Loucy (cell line): Measurements from ENCODE around the gene OCIAD2.

Experiments used
- H2AFZ ChIP-seq: fragments of 200-600 bp; sonication (generic); 2 replicates; pipeline ENCODE4 v1.6.0; 2016; ENCODE audit warnings: antibody characterized with exemption, mild to moderate bottlenecking, low read length, moderate library complexity
- H3F3A ChIP-seq: fragments of 200-600 bp; 2 replicates; pipeline ENCODE4 v1.6.0; 2016; ENCODE audit warnings: antibody characterized with exemption, low read depth, mild to moderate bottlenecking
- H3K27me3 ChIP-seq: fragments of 200-600 bp; sonication (generic); 2 replicates; pipeline ENCODE4 v1.6.1; 2014; ENCODE audit warnings: low read length, mild to moderate bottlenecking; ENCODE audit not compliant: insufficient read depth, poor library complexity, severe bottlenecking
- H3K36me3 ChIP-seq: fragments of 200-600 bp; sonication (generic); 2 replicates; pipeline ENCODE4 v1.6.1; 2016; ENCODE audit warnings: low read length; ENCODE audit not compliant: insufficient read depth
- H3K4me1 ChIP-seq: fragments of 200-600 bp; sonication (generic); 2 replicates; pipeline ENCODE4 v1.5.1; 2014; ENCODE audit warnings: low read length, mild to moderate bottlenecking; ENCODE audit not compliant: insufficient read depth, poor library complexity, severe bottlenecking
- H3K4me2 ChIP-seq: fragments of 200-600 bp; sonication (generic); 2 replicates; pipeline ENCODE4 v1.6.0; 2014; ENCODE audit warnings: antibody characterized with exemption, low read length, low read depth, mild to moderate bottlenecking; ENCODE audit not compliant: poor library complexity, severe bottlenecking
- H3K4me3 ChIP-seq: fragments of 200-600 bp; sonication (generic); 2 replicates; pipeline ENCODE4 v1.5.1; 2014; ENCODE audit warnings: low read length, mild to moderate bottlenecking, mixed read lengths; ENCODE audit not compliant: poor library complexity, severe bottlenecking
- H3K79me2 ChIP-seq: fragments of 200-600 bp; sonication (generic); 2 replicates; pipeline ENCODE4 v1.6.1; 2014; ENCODE audit warnings: low read length; ENCODE audit not compliant: insufficient read depth
- H3K9ac ChIP-seq: fragments of 200-600 bp; sonication (generic); 2 replicates; pipeline ENCODE4 v1.6.0; 2014; ENCODE audit warnings: mild to moderate bottlenecking, low read depth, low read length, moderate library complexity; ENCODE audit not compliant: poor library complexity, severe bottlenecking
- H3K9me2 ChIP-seq: fragments of 200-600 bp; sonication (generic); replicated peaks from 2 replicates; pipeline ENCODE4 v1.6.1; 2016; ENCODE audit warnings: low read depth, low read length, mixed read lengths
- H3K9me3 ChIP-seq: fragments of 200-600 bp; sonication (generic); 2 replicates; pipeline ENCODE4 v1.6.1; 2014; ENCODE audit warnings: mild to moderate bottlenecking, antibody characterized with exemption, low read length, low read depth; ENCODE audit not compliant: insufficient read depth
- H4K20me1 ChIP-seq: fragments of 200-600 bp; sonication (generic); 2 replicates; pipeline ENCODE4 v1.6.0; 2014; ENCODE audit warnings: antibody characterized with exemption, low read length, mild to moderate bottlenecking; ENCODE audit not compliant: insufficient read depth, poor library complexity, severe bottlenecking
- EZH2phosphoT487 ChIP-seq: fragments of 200-600 bp; IDR thresholded peaks from 2 replicates; pipeline ENCODE4 v1.6.1; 2018; ENCODE audit warnings: antibody characterized with exemption, mild to moderate bottlenecking, moderate library complexity, borderline replicate concordance
- TF ChIP-seq, protein P1 (sequence below): fragments of 200-600 bp; sonication (generic); conservative IDR thresholded peaks from 2 replicates; pipeline ENCODE4 v1.5.1; 2014; ENCODE audit warnings: mild to moderate bottlenecking, antibody characterized with exemption, low read length

OCIAD2 gene

DNA sequence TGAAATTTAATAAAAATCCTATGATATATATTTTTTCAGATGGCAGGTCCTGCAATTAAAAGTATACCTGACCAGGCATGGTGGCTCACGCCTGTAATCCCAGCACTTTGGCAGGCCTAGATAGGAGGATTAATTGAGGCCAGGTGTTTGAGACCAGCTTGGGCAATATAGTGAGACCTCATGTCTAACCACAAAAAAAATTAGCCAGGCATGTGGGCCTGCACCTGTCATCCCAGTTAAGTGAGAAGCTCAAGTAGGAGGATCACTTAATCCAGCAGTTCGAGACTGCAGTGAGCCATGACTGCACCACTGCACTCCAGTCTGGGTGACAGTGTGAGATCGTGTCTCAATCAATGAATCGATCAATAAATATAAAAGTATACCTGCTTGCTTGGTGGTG lies 2.5 kb downstream of the OCIAD2 start:
- Histone ChIP-seq H2AFZ (no peak overlapping the region), H4K20me1 (peaks cover 5% of the 10 kb centered on the region), H3K9me2 (no peaks in the 10 kb centered on the region), H3K9me3 (no peaks in the 10 kb centered on the region), H3K9ac (no peak overlapping the region), H3K79me2 (peaks cover 30% of the 10 kb centered on the region), H3K4me1 (peaks cover 62% of the 10 kb centered on the region), H3F3A (0 out of 2 replicates have a peak, but pooled peaks cover 3% of the 10 kb centered on the region), H3K4me3 (peak overlapping the region; percentile 98), H3K4me2 (peak overlapping the region; percentile 85), H3K27me3 (no peaks in the 10 kb centered on the region), H3K36me3 (peaks cover 12% of the 10 kb centered on the region; the same call in 1 of the 2 replicates)
- TF ChIP-seq, protein P1, sequence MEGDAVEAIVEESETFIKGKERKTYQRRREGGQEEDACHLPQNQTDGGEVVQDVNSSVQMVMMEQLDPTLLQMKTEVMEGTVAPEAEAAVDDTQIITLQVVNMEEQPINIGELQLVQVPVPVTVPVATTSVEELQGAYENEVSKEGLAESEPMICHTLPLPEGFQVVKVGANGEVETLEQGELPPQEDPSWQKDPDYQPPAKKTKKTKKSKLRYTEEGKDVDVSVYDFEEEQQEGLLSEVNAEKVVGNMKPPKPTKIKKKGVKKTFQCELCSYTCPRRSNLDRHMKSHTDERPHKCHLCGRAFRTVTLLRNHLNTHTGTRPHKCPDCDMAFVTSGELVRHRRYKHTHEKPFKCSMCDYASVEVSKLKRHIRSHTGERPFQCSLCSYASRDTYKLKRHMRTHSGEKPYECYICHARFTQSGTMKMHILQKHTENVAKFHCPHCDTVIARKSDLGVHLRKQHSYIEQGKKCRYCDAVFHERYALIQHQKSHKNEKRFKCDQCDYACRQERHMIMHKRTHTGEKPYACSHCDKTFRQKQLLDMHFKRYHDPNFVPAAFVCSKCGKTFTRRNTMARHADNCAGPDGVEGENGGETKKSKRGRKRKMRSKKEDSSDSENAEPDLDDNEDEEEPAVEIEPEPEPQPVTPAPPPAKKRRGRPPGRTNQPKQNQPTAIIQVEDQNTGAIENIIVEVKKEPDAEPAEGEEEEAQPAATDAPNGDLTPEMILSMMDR = no peak
- TF ChIP-seq EZH2phosphoT487 = no peak

GRCh38 chr4:48902266-48902665 lies 4.3 kb downstream of the OCIAD2 start:
- 0 out of 2 replicates have a peak, but pooled peaks cover 3% of the 10 kb centered on the region for H3F3A ChIP-seq
- H3K4me2 ChIP-seq = peak overlapping the region; percentile 1
- H4K20me1 ChIP-seq = peaks cover 5% of the 10 kb centered on the region
- peaks cover 15% of the 10 kb centered on the region; the same call in 1 of the 2 replicates for H3K36me3 ChIP-seq
- H3K9ac ChIP-seq = no peak overlapping the region
- H3K9me3 ChIP-seq = no peaks in the 10 kb centered on the region
- H2AFZ ChIP-seq = no peak overlapping the region
- H3K4me3 ChIP-seq = no peak overlapping the region
- H3K27me3 ChIP-seq = no peaks in the 10 kb centered on the region
- no peaks in the 10 kb centered on the region for H3K9me2 ChIP-seq
- peaks cover 30% of the 10 kb centered on the region for H3K79me2 ChIP-seq
- no peak for TF ChIP-seq EZH2phosphoT487
- TF ChIP-seq, protein P1 = no peak
- peaks cover 70% of the 10 kb centered on the region for H3K4me1 ChIP-seq

- H3K4me3 ChIP-seq = no peak overlapping the region
- no peak overlapping the region for H3K4me2 ChIP-seq
- H3K9me2 ChIP-seq = no peaks in the 10 kb centered on the region
- H4K20me1 ChIP-seq = peaks cover 5% of the 10 kb centered on the region
- peaks cover 27% of the 10 kb centered on the region for H3K79me2 ChIP-seq
- TF ChIP-seq EZH2phosphoT487 = no peak
- TF ChIP-seq, protein P1 = no peak
- H3K36me3 ChIP-seq = peaks cover 25% of the 10 kb centered on the region; the same call in 1 of the 2 replicates
- H3K27me3 ChIP-seq = no peaks in the 10 kb centered on the region
- H3K4me1 ChIP-seq = peaks cover 63% of the 10 kb centered on the region
- 0 out of 2 replicates have a peak, but pooled peaks cover 3% of the 10 kb centered on the region for H3F3A ChIP-seq
- H3K9ac ChIP-seq = no peak overlapping the region
- no peaks in the 10 kb centered on the region for H3K9me3 ChIP-seq
- no peak overlapping the region for H2AFZ ChIP-seq
Observed at GRCh38 chr4:48901196-48901595, 5.4 kb downstream of the OCIAD2 start.
